GM21447 (cell line): ENCODE measurements around the gene CHFR.
"Not testable (repeated sequence)": the region's sequence is repeated elsewhere in the genome, so short reads cannot be mapped to it uniquely, and the experiment has no call there.

Source experiments
- ATAC-seq: cut with Tn5 transposase; IDR thresholded peaks from one replicate; pipeline ENCODE4 v1.9.1; 2021; ENCODE audit not compliant: unreplicated experiment

The CHFR gene

DNA sequence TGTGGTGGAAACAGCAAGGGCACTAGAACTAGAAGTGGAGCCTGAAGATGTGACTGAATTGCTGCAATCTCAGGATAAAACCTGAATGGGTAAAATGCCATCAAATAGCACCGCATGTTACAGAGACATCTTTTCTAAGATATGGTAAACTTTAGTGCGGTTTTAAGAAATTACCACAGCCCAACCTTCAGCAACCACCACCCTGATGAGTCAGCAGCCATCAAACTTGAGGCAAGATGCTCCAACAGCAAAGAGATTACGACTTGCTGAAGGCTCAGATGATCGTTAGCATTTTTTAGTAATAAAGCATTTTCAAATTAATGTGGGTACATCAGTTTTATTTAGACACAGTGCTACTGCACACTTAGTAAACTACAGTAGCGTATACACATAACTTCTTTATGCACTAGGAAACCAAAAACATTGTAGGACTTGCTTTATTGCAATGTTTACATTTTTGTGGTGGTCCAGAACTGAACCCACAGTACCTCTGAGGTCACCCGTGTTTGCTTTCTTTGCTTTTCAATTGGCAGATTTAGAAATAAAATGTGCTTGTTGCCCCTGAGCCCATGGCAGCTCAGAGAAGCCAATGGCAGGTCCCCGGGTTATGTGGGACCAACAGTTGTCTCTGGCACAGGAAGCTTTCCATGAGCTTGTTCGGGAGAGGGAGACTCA lies 74.6 kb downstream of the CHFR start:
- ATAC-seq = no peak

DNA sequence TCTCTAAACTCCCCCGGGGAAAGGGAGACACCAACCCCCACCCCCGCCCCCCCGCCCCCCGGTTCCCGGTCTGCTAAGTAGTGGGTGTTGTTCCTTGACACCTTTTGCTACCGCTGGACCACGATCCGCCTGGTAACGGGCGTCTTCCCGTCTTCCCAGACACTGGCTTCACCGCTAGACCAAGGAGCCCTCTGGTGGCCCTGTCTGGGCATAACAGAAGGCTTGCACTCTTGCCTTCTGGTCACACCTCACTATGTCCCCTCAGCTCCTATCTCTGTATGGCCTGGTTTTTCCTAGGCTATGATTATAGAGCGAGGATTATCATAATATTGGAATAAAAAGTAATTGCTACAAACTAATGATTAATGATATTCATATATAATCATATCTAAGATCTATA lies 78.0 kb downstream of the CHFR start:
- ATAC-seq = not testable (repeated sequence)

DNA sequence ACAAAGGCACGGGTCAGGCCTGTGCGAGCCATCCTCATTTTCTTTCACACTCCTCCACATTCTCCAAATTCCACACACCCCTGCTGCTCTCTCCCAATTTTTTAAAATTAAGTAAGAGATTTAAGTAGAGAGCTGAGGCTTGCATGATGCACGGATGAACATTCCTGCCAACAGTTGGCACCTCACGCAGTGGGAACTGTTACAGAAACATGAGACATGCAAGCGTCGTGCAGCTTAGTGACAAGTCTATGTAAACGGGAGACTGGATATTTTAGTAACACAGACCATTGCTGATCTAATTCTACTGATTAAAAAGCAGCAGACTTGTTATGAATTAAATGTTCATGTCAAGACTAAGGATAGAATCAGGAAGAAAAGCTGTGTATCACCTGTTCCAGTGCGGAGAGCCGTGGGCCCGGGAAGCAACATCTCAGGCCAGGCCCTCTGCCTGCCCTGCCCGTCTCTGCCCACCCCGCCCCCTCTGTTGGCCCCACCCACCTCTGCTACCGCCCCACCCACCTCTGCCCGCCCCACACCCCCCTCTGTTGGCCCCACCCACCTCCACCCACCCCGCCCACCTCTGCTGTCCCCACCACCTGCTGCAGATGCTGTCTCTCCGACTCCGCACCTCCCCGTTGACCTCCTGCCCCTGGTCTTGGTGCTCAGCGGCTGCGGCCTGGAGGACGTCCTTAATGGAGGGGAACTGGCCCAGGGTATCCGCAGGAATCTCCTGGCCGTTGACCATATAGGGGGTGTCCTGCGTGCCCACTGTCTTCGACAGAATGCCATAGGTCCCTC lies 79.9 kb downstream of the CHFR start:
- no peak for ATAC-seq

DNA sequence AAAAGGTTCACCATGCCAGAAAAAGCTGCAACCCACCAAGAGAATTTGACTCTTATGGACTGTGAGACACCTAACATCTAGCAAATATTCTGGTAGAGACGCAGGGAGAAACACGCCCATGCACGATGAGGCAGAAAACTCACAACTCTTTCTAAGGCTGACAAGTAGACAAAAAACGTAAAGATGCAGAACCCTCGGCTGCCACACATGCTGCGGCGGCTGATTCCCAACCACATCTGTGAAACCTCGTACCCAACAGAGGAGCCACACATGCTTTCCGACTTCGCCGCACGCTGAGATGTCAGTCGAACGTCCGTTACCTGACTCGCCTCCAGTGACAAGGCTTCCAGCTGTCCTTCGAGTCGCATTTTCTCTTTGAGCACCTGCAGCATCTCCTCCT lies 80.5 kb downstream of the CHFR start:
- ATAC-seq = no peak

DNA sequence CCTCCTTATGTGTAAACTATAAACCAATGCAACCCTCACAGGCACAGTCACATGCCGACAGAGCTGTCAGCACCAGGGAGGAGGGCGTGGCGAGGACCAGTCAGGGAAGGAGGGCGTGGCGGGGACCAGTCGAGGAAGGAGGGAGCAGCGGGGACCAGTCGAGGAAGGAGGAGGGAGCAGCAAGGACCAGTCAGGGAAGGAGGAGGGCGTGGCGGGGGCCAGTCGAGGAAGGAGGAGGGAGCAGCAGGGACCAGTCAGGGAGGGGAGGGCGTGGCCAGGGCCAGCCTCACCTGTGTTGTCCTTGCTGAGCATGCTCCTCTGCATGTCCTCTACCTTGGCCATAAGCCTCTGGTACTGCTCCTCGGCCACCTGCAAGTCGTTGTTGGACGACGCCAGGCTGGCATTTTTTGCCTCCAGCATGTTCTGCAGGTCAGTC lies 83.0 kb downstream of the CHFR start:
- no peak for ATAC-seq

DNA sequence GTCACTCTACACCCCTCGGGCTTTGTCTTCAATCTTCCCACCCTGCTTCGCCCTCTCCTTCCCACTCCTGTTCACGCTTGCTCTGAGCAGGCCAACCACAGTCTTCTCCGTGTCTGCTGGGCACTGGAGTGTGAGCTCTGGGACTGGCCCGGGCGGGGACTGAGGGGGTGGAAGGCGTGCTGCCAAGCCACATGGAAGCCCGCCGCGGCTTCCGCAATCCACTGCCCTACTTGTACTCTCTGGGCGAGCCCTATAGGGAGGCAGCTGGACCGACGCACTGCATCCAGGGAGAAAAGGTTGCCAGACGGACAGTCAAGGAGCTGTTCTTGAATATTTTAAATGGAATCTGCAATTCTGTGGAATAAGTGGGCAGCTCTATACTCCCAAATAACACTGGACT lies 83.5 kb downstream of the CHFR start:
- no peak for ATAC-seq

DNA sequence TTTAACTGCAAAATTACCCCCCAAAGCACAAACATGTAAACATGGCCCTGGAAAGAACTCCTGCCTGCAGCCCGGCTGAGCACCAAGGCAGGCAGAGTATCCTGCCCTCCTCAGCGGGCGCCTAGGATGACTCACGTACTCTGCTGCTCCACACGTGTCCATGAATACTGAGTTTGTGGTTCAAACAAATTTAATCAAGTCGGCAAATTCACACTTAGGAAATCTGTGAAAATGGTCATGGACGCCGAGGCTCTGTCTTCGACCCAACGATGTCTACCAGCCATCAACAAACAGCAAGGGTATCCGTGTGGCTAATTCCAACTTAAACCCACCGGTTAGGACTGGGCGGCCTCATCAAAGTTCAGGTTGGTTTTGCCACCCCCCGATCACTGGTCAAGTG lies 84.3 kb downstream of the CHFR start:
- ATAC-seq = no peak

DNA sequence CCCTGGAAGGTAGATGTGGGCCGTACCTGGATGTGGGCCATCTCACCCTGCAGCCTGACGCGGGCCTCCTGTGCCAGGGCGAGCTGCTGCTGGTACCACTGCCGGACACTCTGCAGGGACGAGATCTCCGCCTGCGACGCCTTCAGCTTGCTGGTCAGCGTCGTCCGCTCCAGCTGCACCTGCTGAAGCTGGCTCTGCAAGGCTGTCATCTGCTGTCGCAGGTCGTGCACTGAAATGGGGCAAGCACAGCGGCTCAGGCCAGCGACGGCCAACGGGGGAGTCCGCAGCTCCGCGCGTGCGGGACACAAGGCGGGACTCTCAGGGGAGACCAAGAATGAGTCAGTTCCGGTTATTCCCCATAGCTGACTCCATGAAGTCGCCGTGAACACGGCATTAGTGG lies 85.7 kb downstream of the CHFR start:
- ATAC-seq = no peak

DNA sequence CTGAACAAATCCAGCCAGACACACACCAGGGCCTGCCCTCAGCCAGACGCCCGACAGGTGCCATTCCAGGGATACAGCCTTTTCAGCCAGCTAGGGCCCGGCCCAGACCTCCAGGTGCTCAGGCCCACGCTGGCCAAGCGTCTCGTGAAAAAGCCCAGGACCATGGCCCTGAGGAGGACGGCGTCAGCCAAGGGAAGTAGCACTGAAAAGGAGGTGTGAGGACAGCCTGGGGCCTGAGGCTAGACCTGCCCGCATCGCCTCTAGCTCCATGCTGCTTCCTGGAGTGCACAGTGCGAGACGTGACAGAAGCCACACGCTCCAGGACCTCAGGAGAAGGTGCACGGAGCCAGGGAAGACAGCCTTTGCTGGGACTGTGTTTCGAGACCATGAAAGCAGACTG lies 88.6 kb downstream of the CHFR start:
- no peak for ATAC-seq

DNA sequence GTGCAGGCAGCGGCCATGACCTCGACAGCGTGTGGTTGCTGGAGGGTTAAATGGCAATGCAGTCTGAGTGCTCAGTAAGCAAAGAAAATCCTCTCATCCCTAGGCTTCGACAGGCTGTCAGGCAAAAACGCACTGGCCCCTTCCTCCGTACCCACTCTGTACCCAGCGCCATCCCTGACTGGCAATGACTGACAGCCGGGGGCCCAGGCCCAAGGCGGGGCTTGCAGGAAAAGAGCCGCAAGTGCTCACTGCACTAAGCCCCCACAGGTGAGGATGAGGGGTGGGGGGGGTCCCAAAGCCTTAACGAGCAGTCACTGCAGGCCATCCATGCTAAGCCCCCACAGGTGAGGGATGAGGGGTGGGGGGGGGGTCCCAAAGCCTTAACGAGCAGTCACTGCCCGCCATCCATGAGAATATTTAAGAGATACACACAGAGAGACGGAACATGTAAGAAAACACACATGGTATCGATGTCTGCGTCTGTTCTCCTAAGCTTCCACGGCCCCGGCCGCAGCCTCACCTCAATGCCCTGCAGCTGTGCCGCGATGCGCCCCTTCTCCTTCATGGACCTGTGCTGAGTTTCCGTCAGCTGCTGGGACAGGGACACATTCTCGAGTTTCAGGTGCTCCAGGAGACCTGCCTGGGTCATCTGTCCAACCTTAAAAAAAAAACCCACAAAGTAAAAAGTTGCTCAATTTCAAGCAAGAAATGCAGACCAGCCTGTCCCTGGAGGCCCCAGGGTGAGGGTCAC lies 89.4 kb downstream of the CHFR start:
- no peak for ATAC-seq

DNA sequence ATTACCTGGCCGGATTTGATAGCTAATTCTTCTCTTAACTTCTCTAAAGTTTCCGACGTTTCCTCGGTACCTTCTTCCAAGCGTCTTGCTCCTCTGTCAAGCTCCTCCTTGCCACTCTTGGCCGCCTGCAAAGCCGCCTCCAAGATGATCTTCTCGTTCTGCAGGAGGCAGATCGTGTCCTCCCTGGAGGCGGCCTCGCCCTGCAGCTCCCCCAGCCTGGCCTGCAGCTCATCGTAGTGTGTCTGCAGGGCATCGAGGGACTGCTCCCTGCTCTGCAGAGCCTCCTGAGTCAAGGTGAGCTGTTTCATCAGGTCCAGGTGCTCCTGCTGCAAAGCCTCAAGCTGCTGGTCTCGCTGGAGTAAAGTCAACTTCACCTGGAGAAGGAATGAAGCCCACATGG lies 91.6 kb downstream of the CHFR start:
- no peak for ATAC-seq

DNA sequence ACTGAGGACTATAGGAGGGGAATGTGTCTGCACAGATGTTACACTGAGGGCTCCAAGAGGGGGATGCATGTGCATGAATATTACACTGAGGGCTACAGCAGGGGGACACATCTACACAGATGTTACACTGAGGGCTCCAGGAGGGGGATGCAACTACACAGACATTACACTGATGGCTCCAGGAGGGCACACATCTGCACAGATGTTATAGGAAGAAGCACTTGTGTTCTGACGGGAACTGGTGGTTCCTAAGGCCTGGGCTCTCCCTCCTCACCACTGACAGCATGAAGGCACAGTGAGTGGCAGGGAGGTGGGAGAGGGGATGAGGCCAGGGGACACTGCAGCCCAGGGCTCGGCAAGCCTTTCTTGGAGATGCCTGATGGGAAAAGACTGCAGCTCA lies 95.5 kb downstream of the CHFR start:
- ATAC-seq = not testable (repeated sequence)

DNA sequence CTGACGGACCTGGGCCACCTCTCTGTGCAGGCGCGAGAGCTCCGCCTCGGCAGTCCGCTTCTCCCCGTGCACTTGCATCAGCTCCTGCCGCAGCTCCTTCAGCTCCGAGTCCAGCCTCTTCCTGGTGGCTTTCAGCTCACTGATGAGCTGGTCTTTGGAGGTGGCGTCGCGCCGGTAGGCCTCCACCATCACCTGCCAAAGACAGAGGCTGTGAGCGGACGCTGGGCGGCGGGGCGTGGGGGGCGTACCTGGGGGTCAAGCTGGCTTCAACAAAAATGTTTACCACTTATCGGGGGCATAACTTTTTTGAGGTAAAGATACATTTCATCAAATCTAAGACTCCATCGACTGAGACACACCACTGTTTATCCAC lies 98.3 kb downstream of the CHFR start:
- ATAC-seq = no peak

DNA sequence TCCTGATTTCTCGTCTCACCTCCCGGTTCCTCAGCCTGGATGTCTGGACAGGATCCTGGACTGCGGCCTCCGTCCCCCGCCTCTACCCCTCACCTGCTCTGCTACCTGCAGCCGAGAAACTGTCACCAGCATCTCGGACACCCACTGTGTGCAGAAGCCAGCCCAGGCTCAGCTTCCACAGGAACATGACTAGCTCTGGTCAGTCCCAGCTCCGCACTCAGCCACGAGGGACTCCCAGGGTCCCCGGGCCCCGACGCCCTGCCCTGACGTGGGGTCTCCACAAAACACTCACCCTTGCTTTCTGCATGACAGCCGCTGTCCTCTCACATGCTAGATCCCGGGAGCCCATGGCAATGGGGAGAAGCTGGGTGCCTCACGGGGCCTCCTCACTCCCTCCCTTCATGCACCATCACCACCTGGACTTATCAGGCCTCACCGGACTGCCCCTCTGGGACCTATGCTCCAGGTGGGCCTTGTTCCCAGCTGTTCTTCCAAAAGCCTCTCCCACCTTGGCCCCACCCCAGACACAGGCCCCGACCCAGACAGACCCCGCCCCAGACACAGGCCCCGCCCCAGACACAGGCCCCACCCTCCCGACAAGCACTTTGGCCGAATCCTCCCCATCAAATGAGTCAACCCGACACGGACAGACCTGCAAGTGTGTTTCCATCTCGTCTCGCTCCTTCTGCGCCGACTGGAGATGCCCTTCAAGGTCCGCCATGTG lies 98.9 kb downstream of the CHFR start:
- ATAC-seq = no peak

DNA sequence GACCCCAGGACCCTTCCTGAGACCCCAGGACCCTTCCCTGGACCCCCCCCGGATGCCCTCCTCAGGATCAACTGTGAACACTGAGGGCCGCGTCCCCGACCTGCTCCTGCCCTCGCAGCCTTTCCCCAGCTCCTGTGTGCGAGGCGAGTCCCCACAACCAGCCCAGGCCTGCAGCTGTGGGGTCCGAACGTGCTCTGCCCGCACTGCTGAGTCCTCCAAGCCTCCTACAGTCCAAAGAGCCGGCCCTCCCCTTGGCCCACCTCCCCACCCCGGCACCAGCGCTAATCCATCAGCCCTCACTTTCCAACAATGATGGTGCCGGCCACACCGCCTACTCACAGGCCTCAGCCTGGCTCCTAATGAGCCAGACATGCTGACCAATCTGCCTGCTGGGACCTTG lies 99.5 kb downstream of the CHFR start:
- ATAC-seq = no peak

DNA sequence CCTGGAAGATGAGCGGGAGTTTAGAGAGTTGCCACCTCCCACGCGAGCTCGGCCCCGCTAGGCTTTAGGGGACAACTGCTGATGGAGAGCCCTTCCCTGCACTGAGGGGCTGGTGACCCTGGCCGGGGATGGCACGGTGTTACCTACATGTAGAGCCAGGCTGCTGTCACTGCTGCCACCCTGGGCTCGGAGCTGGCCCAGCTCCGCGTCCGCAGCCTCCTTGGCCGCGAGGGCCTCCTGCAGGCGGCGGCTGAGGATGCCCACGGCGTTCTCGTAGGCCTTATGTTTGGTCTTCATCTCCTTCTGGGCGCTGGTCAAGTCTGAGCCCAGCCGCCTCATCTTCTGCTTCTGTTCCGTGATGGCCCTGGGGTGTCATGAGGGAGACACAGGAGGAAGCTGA lies 101.2 kb downstream of the CHFR start:
- ATAC-seq = no peak

DNA sequence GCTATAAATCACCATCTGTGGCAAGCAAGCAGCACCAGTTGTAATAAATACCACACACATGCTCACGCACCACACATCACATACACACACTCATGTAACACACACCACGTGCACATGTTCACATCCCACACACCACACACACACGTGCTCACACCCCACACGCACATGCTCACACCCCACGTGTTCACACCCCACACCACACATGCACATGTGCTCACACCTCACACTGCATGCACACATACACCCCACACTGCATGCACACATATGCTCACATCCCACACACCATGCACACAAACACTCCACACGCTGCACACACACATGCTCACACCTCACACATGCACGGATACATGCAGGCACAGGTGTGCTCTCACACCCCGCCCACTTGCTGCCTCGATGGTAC lies 102.8 kb downstream of the CHFR start:
- ATAC-seq = no peak

DNA sequence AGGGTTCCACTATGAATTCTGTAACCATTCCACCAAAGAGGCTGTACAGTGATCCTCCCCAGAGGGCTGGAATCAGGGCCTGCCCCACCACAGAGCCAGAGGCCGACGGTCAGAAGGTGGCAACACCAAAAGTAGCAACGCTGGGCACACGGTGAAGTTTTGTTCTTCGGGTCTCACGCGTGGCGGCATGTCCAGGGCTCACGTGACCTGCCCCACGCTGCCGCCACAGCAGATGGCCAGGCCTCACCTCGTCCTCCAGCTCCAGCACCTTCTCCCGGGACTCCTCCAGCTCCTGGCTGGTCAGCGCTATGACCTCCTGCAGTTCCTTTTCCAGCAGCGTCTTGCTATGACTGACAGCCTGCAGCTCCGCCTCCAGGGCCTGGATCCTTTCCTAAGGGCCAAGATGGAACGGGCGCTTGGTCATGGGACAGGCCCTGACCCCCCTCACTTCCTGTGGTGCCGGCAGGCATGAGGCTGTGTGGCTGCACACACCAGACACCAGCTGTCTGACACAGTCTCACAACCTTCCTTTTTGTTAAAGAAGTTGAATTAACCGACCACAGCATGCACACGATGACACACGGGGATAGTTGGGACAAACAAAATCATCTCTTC lies 103.4 kb downstream of the CHFR start:
- ATAC-seq = no peak
